SU-DHL-6 (cell line): ENCODE measurements around the gene CREG2.

Source experiments
- CTCF ChIP-seq: fragments of 200-600 bp; sonication (generic); IDR thresholded peaks from one replicate; pipeline ENCODE4 v1.5.1; 2017; ENCODE audit warnings: antibody characterized with exemption, mild to moderate bottlenecking, low read length, moderate library complexity; ENCODE audit not compliant: insufficient read depth, poor library complexity, severe bottlenecking
- EZH2phosphoT487 ChIP-seq: fragments of 200-600 bp; sonication (generic), shearing (Covaris generic); conservative IDR thresholded peaks from 2 replicates; pipeline ENCODE4 v1.6.1; 2018; ENCODE audit warnings: mild to moderate bottlenecking, antibody characterized with exemption, low read length, moderate library complexity, mixed read lengths

GRCh38 chr2:101297383-101297782, 89.9 kb downstream of the CREG2 start:
- TF ChIP-seq EZH2phosphoT487 (no peak), CTCF (no peak)
